HG03045 (cell line): ENCODE measurements around the gene PRKN.

Experiments used
- ATAC-seq: cut with Tn5 transposase; IDR thresholded peaks from one replicate; pipeline ENCODE4 v1.9.1; 2021; ENCODE audit warnings: mild to moderate bottlenecking, moderate library complexity; ENCODE audit not compliant: unreplicated experiment

PRKN gene

GRCh38 chr6:162389343-162390085, 338.1 kb downstream of the PRKN start:
- ATAC-seq: no peak

- ATAC-seq: no peak
These were observed 339.2 kb downstream of the PRKN start for GRCh38 chr6:162388383-162388777.

- ATAC-seq: no peak
These were observed 339.7 kb downstream of the PRKN start for GRCh38 chr6:162387718-162388382.

- no peak for ATAC-seq
These were observed 341.6 kb downstream of the PRKN start for GRCh38 chr6:162385980-162386379.

- no peak for ATAC-seq
These were observed 347.7 kb downstream of the PRKN start for GRCh38 chr6:162379757-162380409.

- no peak for ATAC-seq
These were observed 349.8 kb downstream of the PRKN start for GRCh38 chr6:162377735-162378134.

- no peak for ATAC-seq
These were observed 353.7 kb downstream of the PRKN start for GRCh38 chr6:162373868-162374267.

- no peak for ATAC-seq
These were observed 354.4 kb downstream of the PRKN start for GRCh38 chr6:162373192-162373591.

GRCh38 chr6:162372106-162372505, 355.5 kb downstream of the PRKN start:
- no peak for ATAC-seq

- ATAC-seq: no peak
These were observed 356.4 kb downstream of the PRKN start for GRCh38 chr6:162371121-162371520.

- no peak for ATAC-seq
These were observed 358.5 kb downstream of the PRKN start for GRCh38 chr6:162369091-162369490.

- no peak for ATAC-seq
These were observed 363.1 kb downstream of the PRKN start for GRCh38 chr6:162364488-162364887.

GRCh38 chr6:162363757-162364156, 363.8 kb downstream of the PRKN start:
- no peak for ATAC-seq

GRCh38 chr6:162360901-162361567, 366.5 kb downstream of the PRKN start:
- no peak for ATAC-seq

- no peak for ATAC-seq
These were observed 368.9 kb downstream of the PRKN start for GRCh38 chr6:162358625-162359024.

- ATAC-seq: no peak
These were observed 382.5 kb downstream of the PRKN start for GRCh38 chr6:162345051-162345511.

- ATAC-seq: no peak
These were observed 382.9 kb downstream of the PRKN start for GRCh38 chr6:162344646-162345010.

- no peak for ATAC-seq
These were observed 383.5 kb downstream of the PRKN start for GRCh38 chr6:162343936-162344645.

- no peak for ATAC-seq
These were observed 384.2 kb downstream of the PRKN start for GRCh38 chr6:162343198-162343935.

- ATAC-seq: no peak
These were observed 390.2 kb downstream of the PRKN start for GRCh38 chr6:162337412-162337811.
